H9 (cell line): ENCODE results near the gene HOXB6. TPM values are rescaled to one million over a fixed set of nuclear protein-coding genes. Genes with fewer than 3 reads are reported as not detected.

Experiments
- DNase-seq: peaks from one replicate; pipeline ENCODE4 v3.0.0-alpha.2; 2017
- H2AFZ ChIP-seq: one replicate; pipeline ENCODE4 v1.6.1; 2013; ENCODE audit warnings: mild to moderate bottlenecking, low read length, control low read depth, moderate library complexity
- H2AK5ac ChIP-seq: 2 replicates; pipeline ENCODE4 v1.6.1; 2013; ENCODE audit warnings: low read length, control low read depth, mixed read lengths; ENCODE audit not compliant: insufficient read length
- H2BK120ac ChIP-seq: one replicate; pipeline ENCODE4 v1.6.1; 2013; ENCODE audit warnings: low read depth, mild to moderate bottlenecking, low read length, control low read depth, inconsistent platforms; ENCODE audit not compliant: poor library complexity, severe bottlenecking
- H2BK12ac ChIP-seq: 2 replicates; pipeline ENCODE4 v1.6.1; 2013; ENCODE audit warnings: low read length, control low read depth, mixed read lengths, low read depth; ENCODE audit not compliant: insufficient read length
- H2BK15ac ChIP-seq: 2 replicates; pipeline ENCODE4 v1.6.1; 2013; ENCODE audit warnings: low read depth, low read length, control low read depth
- H2BK20ac ChIP-seq: one replicate; pipeline ENCODE4 v1.6.1; 2013; ENCODE audit warnings: low read depth, mild to moderate bottlenecking, low read length, control low read depth, inconsistent platforms; ENCODE audit not compliant: poor library complexity, severe bottlenecking
- H2BK5ac ChIP-seq: 2 replicates; pipeline ENCODE4 v1.6.1; 2013; ENCODE audit warnings: low read length, control low read depth, mixed read lengths; ENCODE audit not compliant: insufficient read length
- H3K14ac ChIP-seq: 2 replicates; pipeline ENCODE4 v1.6.1; 2013; ENCODE audit warnings: low read length, control low read depth; ENCODE audit not compliant: insufficient read depth
- H3K18ac ChIP-seq: 2 replicates; pipeline ENCODE4 v1.6.1; 2013; ENCODE audit warnings: low read depth, mild to moderate bottlenecking, mixed read lengths, low read length, control low read depth; ENCODE audit not compliant: insufficient read length
- H3K23ac ChIP-seq: 2 replicates; pipeline ENCODE4 v1.6.1; 2013; ENCODE audit warnings: low read length, control low read depth, mixed read lengths, low read depth; ENCODE audit not compliant: insufficient read length
- H3K23me2 ChIP-seq: 2 replicates; pipeline ENCODE4 v1.6.1; 2013; ENCODE audit warnings: low read depth, mild to moderate bottlenecking, mixed read lengths, low read length, control low read depth; ENCODE audit not compliant: insufficient read length, poor library complexity, severe bottlenecking
- H3K27ac ChIP-seq: 2 replicates; pipeline ENCODE4 v1.5.1; 2013; ENCODE audit warnings: low read length, control low read depth, mixed read lengths, low read depth; ENCODE audit not compliant: insufficient read length
- H3K27me3 ChIP-seq: 2 replicates; pipeline ENCODE4 v1.6.1; 2013; ENCODE audit warnings: low read length, control low read depth, inconsistent platforms; ENCODE audit not compliant: insufficient read depth
- H3K4ac ChIP-seq: 2 replicates; pipeline ENCODE4 v1.6.1; 2013; ENCODE audit warnings: low read depth, mild to moderate bottlenecking, control low read depth, inconsistent platforms, low read length, moderate library complexity
- H3K4me1 ChIP-seq: 2 replicates; pipeline ENCODE4 v1.6.1; 2013; ENCODE audit warnings: low read length, control low read depth, inconsistent platforms; ENCODE audit not compliant: insufficient read depth
- H3K4me2 ChIP-seq: 2 replicates; pipeline ENCODE4 v1.6.1; 2013; ENCODE audit warnings: low read length, control low read depth, mixed read lengths; ENCODE audit not compliant: insufficient read length, insufficient read depth
- H3K56ac ChIP-seq: 2 replicates; pipeline ENCODE4 v1.6.1; 2013; ENCODE audit warnings: low read depth, mild to moderate bottlenecking, mixed read lengths, low read length, control low read depth; ENCODE audit not compliant: insufficient read length
- H3K79me1 ChIP-seq: 2 replicates; pipeline ENCODE4 v1.6.1; 2013; ENCODE audit warnings: low read depth, mild to moderate bottlenecking, moderate library complexity, low read length, control low read depth, inconsistent platforms; ENCODE audit not compliant: insufficient read depth, poor library complexity, severe bottlenecking
- H3K79me2 ChIP-seq: 2 replicates; pipeline ENCODE4 v1.6.1; 2013; ENCODE audit warnings: low read length, control low read depth, inconsistent platforms; ENCODE audit not compliant: insufficient read depth
- H3K9ac ChIP-seq: 2 replicates; pipeline ENCODE4 v1.6.1; 2013; ENCODE audit warnings: low read length, control low read depth, mixed read lengths; ENCODE audit not compliant: insufficient read length; ENCODE audit errors: extremely low read depth
- H3K9me3 ChIP-seq: one replicate; pipeline ENCODE4 v1.6.1; 2013; ENCODE audit warnings: low read depth, low read length, inconsistent platforms; ENCODE audit not compliant: control insufficient read depth
- H3T11ph ChIP-seq: one replicate; pipeline ENCODE4 v1.6.1; 2013; ENCODE audit warnings: mild to moderate bottlenecking, low read length, control low read depth, inconsistent platforms
- H4K20me1 ChIP-seq: one replicate; pipeline ENCODE4 v1.6.1; 2013; ENCODE audit not compliant: control insufficient read depth, insufficient read length, insufficient read depth
- H4K5ac ChIP-seq: 2 replicates; pipeline ENCODE4 v1.6.1; 2013; ENCODE audit warnings: low read depth, mild to moderate bottlenecking, mixed read lengths, low read length, control low read depth; ENCODE audit not compliant: insufficient read length
- H4K8ac ChIP-seq: replicated peaks from 2 replicates; pipeline ENCODE4 v1.6.1; 2013; ENCODE audit warnings: low read length, control low read depth, mixed read lengths, low read depth; ENCODE audit not compliant: insufficient read length
- H4K91ac ChIP-seq: 2 replicates; pipeline ENCODE4 v1.6.1; 2013; ENCODE audit warnings: low read depth, mild to moderate bottlenecking, moderate library complexity, mixed read lengths, low read length, control low read depth; ENCODE audit not compliant: insufficient read length
- H3K27ac Mint-ChIP-seq, 3 experiments: 2 replicates in 2 of 3; 3 replicates in 1 of 3; pipeline ENCODE4 v1.8.0; 2020 to 2021; ENCODE audit warnings: mixed read lengths in 3 of 3, mild to moderate bottlenecking in 1 of 3, moderate library complexity in 1 of 3
- H3K27me3 Mint-ChIP-seq: 2 replicates; pipeline ENCODE4 v1.8.0; 2021; ENCODE audit warnings: low read depth, mild to moderate bottlenecking, moderate library complexity, mixed read lengths
- H3K36me3 Mint-ChIP-seq, 3 experiments: 2 replicates in 2 of 3; 3 replicates in 1 of 3; pipeline ENCODE4 v1.8.0; 2020 to 2021; ENCODE audit warnings: low read depth in 3 of 3, mixed read lengths in 3 of 3; ENCODE audit not compliant: insufficient read depth in 1 of 3
- H3K4me1 Mint-ChIP-seq, 2 experiments: 2 replicates each; pipeline ENCODE4 v1.8.0; 2020; ENCODE audit warnings: mixed read lengths in 2 of 2
- H3K4me3 Mint-ChIP-seq, 2 experiments: 2 replicates in 1 of 2; 3 replicates in 1 of 2; pipeline ENCODE4 v1.8.0; 2020 to 2021; ENCODE audit warnings: mild to moderate bottlenecking in 2 of 2, mixed read lengths in 2 of 2, moderate library complexity in 1 of 2
- H3K9me3 Mint-ChIP-seq, 2 experiments: 2 replicates in 1 of 2; 3 replicates in 1 of 2; pipeline ENCODE4 v1.8.0; 2020; ENCODE audit warnings: mild to moderate bottlenecking in 2 of 2, mixed read lengths in 2 of 2, moderate library complexity in 1 of 2
- WGBS: extraction: QIAGEN DNeasy Blood & Tissue Kit; methylation state at CpG from one replicate; pipeline ENCODE4 v1.1.7; 2013; ENCODE audit warnings: missing lambda C conversion rate, low lambda C conversion rate, mixed read lengths; ENCODE audit not compliant: insufficient read length; ENCODE audit errors: extremely low coverage; 5-methylcytosine and 5-hydroxymethylcytosine counted together
- total RNA-seq: library from RNA; stranded (reverse); gene quantifications from 2 replicates; pipeline ENCODE4 v1.2.1, GENCODE V29; 2021
- TF ChIP-seq, protein P1 (sequence below): fragments of 200-600 bp; sonication (generic); conservative IDR thresholded peaks from 3 replicates; pipeline ENCODE4 v1.8.0; 2021; ENCODE audit warnings: antibody characterized with exemption, mild to moderate bottlenecking

The HOXB6 gene
- total RNA-seq, 1 experiment from 2014 or later = not detected

DNA sequence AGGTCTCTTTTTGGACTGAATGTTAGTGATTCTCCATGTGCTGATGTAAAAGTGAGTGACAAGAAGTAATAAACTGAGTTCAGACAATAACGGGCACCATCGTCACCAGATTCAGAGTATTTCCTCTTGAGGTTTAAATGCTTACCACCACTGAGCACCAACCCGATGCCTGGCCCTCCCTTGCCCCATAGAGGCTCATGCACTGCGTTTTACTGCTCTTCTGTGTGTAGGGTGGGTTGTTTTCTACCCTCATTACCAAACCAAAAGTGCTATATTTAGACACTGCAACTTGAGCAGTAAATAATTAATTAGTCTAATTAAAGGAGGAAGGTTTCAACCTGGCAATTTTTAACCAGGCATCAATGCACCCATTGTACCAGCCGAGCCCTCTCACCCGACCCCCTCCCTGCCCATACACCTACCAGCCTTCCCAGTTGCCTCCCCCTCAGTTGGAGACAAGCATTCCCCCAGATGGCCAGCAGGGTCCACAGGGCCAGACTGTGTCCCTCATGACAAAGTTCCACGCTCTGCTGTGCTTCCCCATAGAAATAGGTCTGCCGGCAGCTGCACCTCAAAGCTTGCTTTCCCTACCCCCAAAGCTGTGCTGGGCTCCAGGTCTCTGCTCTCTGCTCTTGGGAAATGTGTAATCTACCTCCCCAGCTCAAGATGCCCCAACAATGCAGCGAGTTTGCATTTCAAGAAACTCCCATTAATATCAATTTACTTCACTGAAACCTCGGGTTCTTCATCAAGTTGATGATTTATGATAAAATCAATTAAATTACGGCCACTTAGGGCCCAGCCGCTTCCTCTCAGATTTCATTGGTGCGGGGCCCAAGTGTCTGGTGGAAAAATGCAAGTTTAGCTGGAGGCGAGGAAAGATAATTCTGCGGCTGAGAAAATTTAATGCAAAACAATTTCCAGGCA is 42.6 kb downstream of the HOXB6 start:
- no peak overlapping the region for H2AK5ac ChIP-seq
- no peaks in the 10 kb centered on the region for H3K79me2 ChIP-seq
- H2BK12ac ChIP-seq = no peak overlapping the region
- no peaks in the 10 kb centered on the region for H3K4me1 ChIP-seq
- H3K9ac ChIP-seq = no peak overlapping the region
- H3K27me3 ChIP-seq = peaks cover 99% of the 10 kb centered on the region
- H3K4ac ChIP-seq = no peak overlapping the region
- H3K27ac Mint-ChIP-seq = no peak overlapping the region
- H2BK20ac ChIP-seq = no peak overlapping the region
- no peak overlapping the region for H3K4me3 Mint-ChIP-seq
- H3T11ph ChIP-seq = no peak overlapping the region
- H3K23me2 ChIP-seq = no peaks in the 10 kb centered on the region
- peaks cover 69% of the 10 kb centered on the region for H3K27me3 Mint-ChIP-seq
- no peak overlapping the region for H2AFZ ChIP-seq
- H2BK15ac ChIP-seq = no peak overlapping the region
- no peak overlapping the region for H4K8ac ChIP-seq
- no peaks in the 10 kb centered on the region for H3K79me1 ChIP-seq
- peaks cover 0 to 3% of the 10 kb centered on the region in 2 experiments; a peak in 2 of 5 replicates for H3K9me3 Mint-ChIP-seq
- no peak overlapping the region for H3K18ac ChIP-seq
- H3K9me3 ChIP-seq = no peaks in the 10 kb centered on the region
- no CpG with 5 or more reads among the region's 15 CpGs for WGBS
- H3K4me2 ChIP-seq = no peak overlapping the region
- H4K5ac ChIP-seq = no peak overlapping the region
- no peak overlapping the region for H3K23ac ChIP-seq
- no peak overlapping the region for H3K56ac ChIP-seq
- peaks cover 0 to 2% (median 0%) of the 10 kb centered on the region in 3 experiments; a peak in 2 of 7 replicates for H3K36me3 Mint-ChIP-seq
- TF ChIP-seq, protein P1, sequence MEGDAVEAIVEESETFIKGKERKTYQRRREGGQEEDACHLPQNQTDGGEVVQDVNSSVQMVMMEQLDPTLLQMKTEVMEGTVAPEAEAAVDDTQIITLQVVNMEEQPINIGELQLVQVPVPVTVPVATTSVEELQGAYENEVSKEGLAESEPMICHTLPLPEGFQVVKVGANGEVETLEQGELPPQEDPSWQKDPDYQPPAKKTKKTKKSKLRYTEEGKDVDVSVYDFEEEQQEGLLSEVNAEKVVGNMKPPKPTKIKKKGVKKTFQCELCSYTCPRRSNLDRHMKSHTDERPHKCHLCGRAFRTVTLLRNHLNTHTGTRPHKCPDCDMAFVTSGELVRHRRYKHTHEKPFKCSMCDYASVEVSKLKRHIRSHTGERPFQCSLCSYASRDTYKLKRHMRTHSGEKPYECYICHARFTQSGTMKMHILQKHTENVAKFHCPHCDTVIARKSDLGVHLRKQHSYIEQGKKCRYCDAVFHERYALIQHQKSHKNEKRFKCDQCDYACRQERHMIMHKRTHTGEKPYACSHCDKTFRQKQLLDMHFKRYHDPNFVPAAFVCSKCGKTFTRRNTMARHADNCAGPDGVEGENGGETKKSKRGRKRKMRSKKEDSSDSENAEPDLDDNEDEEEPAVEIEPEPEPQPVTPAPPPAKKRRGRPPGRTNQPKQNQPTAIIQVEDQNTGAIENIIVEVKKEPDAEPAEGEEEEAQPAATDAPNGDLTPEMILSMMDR = peak; percentile 32; the same call in 2 of the 3 replicates
- no peak for DNase-seq
- H2BK5ac ChIP-seq = no peak overlapping the region
- H3K4me1 Mint-ChIP-seq = peaks cover 0 to 10% of the 10 kb centered on the region in 2 experiments; a peak in 3 of 4 replicates
- no peak overlapping the region for H3K27ac ChIP-seq
- H4K20me1 ChIP-seq = no peaks in the 10 kb centered on the region
- no peak overlapping the region for H3K14ac ChIP-seq
- no peak overlapping the region for H4K91ac ChIP-seq
- no peak overlapping the region for H2BK120ac ChIP-seq
